ENCODE results near the gene INAFM2. TPM values are rescaled to one million over a fixed set of nuclear protein-coding genes. Genes with fewer than 3 reads are reported as not detected.

INAFM2 gene
- total RNA-seq, 2 donors from 2014 or later = 63.8 to 79.2 TPM

DNA sequence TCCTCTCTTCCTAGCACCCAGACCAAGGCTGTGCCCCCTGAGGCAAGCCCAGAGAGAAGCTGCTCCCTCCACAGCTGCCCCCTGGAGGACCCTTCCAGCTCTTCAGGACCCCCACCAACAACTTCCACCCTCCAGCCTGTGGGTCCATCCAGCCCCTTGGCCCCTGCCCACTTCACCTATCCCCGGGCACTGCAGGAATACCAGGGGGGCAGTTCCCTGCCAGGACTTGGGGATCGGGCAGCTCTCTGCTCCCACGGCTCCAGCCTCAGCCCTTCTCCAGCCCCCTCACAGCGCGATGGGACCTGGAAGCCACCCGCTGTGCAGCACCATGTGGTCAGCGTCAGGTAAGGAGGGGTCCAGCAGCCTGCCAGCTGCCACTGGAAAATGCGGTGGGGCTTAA is 40.1 kb downstream of the INAFM2 start:
- TF ChIP-seq, protein P1, sequence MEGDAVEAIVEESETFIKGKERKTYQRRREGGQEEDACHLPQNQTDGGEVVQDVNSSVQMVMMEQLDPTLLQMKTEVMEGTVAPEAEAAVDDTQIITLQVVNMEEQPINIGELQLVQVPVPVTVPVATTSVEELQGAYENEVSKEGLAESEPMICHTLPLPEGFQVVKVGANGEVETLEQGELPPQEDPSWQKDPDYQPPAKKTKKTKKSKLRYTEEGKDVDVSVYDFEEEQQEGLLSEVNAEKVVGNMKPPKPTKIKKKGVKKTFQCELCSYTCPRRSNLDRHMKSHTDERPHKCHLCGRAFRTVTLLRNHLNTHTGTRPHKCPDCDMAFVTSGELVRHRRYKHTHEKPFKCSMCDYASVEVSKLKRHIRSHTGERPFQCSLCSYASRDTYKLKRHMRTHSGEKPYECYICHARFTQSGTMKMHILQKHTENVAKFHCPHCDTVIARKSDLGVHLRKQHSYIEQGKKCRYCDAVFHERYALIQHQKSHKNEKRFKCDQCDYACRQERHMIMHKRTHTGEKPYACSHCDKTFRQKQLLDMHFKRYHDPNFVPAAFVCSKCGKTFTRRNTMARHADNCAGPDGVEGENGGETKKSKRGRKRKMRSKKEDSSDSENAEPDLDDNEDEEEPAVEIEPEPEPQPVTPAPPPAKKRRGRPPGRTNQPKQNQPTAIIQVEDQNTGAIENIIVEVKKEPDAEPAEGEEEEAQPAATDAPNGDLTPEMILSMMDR (IDR thresholded peaks at IDR 0.05) = no peak
- DNase-seq (ENCODE audit: low spot score) = no peak
- no peak overlapping the region for H3K27ac ChIP-seq
- no peaks in the 10 kb centered on the region for H3K36me3 ChIP-seq
- peaks cover 6 to 31% of the 10 kb centered on the region in 2 donors for H3K4me1 ChIP-seq (ENCODE audit: control insufficient read depth in 1 of 2, low read depth in 2 of 2)
- no peaks in the 10 kb centered on the region for H3K9me3 ChIP-seq
- no peaks in the 10 kb centered on the region for H3K27me3 ChIP-seq (replicated peaks; ENCODE audit: insufficient read depth)
- ATAC-seq (ENCODE audit: insufficient number of reproducible peaks, low FRiP score, low read depth) = no peak
- H3K4me3 ChIP-seq = no peak overlapping the region

DNA sequence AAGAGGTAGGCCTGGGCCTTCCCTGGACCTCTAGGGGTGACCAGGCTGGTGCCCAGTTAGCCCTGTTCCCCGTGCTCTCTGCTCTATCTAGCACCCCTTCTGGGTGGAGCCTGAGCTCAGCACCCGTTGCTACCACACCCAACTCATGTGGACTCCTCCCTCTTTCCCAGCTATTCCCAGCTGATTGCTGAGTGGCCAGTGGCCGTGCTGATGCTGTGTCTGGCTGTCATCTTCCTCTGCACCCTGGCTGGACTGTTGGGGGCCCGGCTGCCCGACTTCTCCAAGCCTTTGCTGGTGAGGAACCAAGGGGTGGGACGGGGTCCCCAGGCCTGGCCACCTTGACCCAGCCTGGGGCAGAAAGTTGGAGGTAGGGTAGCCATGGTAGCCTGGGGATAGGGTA is 40.8 kb downstream of the INAFM2 start:
- no peak overlapping the region for H3K4me3 ChIP-seq
- no peaks in the 10 kb centered on the region for H3K27me3 ChIP-seq (replicated peaks; ENCODE audit: insufficient read depth)
- ATAC-seq (ENCODE audit: insufficient number of reproducible peaks, low FRiP score, low read depth) = no peak
- peaks cover 5 to 28% of the 10 kb centered on the region in 2 donors for H3K4me1 ChIP-seq (ENCODE audit: control insufficient read depth in 1 of 2, low read depth in 2 of 2)
- no peaks in the 10 kb centered on the region for H3K36me3 ChIP-seq
- no peak overlapping the region for H3K27ac ChIP-seq
- no peak for DNase-seq (ENCODE audit: low spot score)
- H3K9me3 ChIP-seq = no peaks in the 10 kb centered on the region
- TF ChIP-seq, protein P1 (IDR thresholded peaks at IDR 0.05) = no peak

DNA sequence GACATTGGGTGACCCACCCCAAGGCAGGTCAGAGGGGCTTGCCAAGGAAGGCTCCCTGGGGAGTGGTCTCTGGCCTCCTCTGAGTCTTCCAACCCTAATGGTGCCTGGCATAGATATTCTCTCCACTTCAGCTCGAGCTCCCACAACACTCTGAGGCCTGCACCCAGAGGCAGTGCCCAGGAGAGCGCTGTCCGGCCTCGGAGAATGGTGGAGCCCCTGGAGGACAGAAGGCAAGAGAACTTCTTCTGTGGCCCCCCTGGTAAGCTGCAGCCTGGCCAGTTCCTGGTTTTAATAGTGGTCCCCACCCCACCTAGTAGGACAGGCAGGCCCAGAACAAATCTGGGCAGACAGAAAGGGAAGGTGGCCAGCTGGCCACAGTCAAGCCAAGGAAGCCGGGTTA is 41.5 kb downstream of the INAFM2 start:
- TF ChIP-seq, protein P1 (IDR thresholded peaks at IDR 0.05) = no peak
- Histone ChIP-seq H3K4me3 (no peak overlapping the region), H3K27ac (no peak overlapping the region), H3K9me3 (no peaks in the 10 kb centered on the region), H3K27me3 (replicated peaks; ENCODE audit: insufficient read depth) (no peaks in the 10 kb centered on the region), H3K4me1 (ENCODE audit: control insufficient read depth in 1 of 2, low read depth in 2 of 2) (peaks cover 5 to 28% of the 10 kb centered on the region in 2 donors), H3K36me3 (no peaks in the 10 kb centered on the region)
- ATAC-seq (ENCODE audit: insufficient number of reproducible peaks, low FRiP score, low read depth) = no peak
- no peak for DNase-seq (ENCODE audit: low spot score)

DNA sequence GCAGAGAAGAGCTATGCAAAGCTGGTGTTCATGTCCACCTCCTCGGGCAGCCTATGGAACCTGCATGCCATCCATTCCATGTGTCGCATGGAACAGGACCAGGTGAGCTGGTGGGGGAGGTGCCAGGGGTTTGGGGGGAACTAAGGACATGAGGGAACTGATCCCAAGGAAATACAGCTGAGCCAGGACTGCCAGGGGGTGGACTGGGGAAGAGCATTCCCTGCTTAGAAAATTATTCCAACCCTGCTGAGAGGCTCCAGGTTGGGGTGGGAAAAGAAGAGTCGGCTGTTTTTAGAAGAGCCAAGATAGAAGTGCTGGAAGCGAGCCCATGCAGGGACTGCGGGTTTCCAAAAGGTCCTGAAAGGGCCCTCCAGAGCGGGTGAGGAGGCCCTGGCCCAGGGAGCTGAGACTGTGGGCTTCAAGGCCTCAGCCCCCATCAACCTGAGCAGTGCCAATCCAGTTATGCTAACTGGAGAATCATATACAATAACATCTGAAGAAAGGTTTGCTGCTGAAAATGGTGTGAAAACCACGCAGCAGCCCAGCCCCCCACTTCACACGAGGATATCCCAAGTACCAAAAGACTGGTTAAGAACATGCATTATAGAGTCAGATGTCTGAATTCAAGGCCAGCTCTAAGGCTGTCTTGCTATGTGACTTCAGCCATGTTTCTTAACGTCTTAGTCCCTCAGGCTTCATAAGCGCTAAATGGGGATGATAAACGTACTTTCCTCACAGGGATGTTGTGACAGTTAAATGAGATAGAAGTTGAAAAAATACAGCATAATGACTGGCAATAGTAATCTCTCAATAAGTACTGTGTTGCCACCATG is 42.3 kb downstream of the INAFM2 start:
- Histone ChIP-seq H3K4me3 (no peak overlapping the region), H3K9me3 (no peaks in the 10 kb centered on the region), H3K4me1 (ENCODE audit: control insufficient read depth in 1 of 2, low read depth in 2 of 2) (peaks cover 5 to 28% of the 10 kb centered on the region in 2 donors), H3K27me3 (replicated peaks; ENCODE audit: insufficient read depth) (no peaks in the 10 kb centered on the region), H3K27ac (no peak overlapping the region), H3K36me3 (no peaks in the 10 kb centered on the region)
- ATAC-seq (ENCODE audit: insufficient number of reproducible peaks, low FRiP score, low read depth) (no peak), DNase-seq (ENCODE audit: low spot score) (no peak)
- TF ChIP-seq, protein P1 (IDR thresholded peaks at IDR 0.05) = no peak

DNA sequence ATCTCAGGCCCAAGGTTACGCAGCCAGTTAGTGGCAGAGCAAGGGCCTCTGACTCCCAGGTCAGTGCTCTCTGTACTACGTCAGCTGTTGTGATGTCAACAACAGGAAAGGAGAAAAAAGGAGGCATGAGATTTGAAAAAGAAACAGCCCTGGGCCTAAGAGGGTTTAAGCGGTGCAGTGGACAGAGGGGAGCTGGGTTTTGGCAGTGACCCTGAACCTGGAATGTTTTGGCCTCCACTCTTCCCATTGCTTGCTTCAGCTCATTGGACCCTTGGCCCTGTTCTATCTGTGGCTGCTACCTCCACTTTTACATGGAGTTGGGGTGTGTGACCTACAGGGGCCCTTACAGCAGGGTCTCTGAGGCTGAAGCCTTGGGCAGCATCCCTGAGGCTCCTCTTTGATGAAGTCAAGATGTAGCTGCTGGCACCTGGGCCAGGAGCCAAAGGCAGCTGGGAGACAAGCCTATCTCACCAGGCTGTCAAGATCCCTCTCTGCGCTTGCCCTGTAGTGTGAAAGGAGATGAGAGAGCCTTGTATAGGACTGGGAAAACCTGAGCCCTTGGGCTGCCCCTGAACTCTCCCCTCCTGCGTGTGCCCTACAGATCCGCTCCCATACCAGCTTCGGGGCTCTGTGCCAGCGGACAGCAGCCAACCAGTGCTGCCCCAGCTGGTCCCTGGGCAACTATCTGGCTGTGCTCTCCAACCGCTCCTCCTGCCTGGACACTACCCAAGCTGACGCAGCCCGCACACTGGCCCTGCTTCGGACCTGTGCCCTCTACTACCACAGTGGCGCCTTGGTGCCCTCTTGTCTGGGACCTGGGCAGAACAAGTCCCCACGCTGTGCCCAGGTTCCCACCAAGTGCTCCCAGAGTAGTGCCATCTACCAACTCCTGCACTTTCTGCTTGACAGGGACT is 43.2 kb downstream of the INAFM2 start:
- Histone ChIP-seq H3K4me3 (no peak overlapping the region), H3K36me3 (no peaks in the 10 kb centered on the region), H3K9me3 (no peaks in the 10 kb centered on the region), H3K27me3 (replicated peaks; ENCODE audit: insufficient read depth) (no peaks in the 10 kb centered on the region), H3K27ac (no peak overlapping the region), H3K4me1 (ENCODE audit: control insufficient read depth in 1 of 2, low read depth in 2 of 2) (peaks cover 5 to 28% of the 10 kb centered on the region in 2 donors)
- DNase-seq (ENCODE audit: low spot score) = no peak
- no peak for ATAC-seq (ENCODE audit: insufficient number of reproducible peaks, low FRiP score, low read depth)
- TF ChIP-seq, protein P1 (IDR thresholded peaks at IDR 0.05) = no peak

Data from thoracic aorta (tissue), 2 donors.